HG02970 (cell line): ENCODE measurements around the gene ACOT9.
"Not testable (repeated sequence)": the region's sequence is repeated elsewhere in the genome, so short reads cannot be mapped to it uniquely, and the experiment has no call there.

ENCODE experiments used
- ATAC-seq: cut with Tn5 transposase; IDR thresholded peaks from one replicate; pipeline ENCODE4 v1.9.1; 2021; ENCODE audit warnings: mild to moderate bottlenecking, moderate library complexity, moderate number of reproducible peaks; ENCODE audit not compliant: unreplicated experiment, low FRiP score

Gene ACOT9

DNA sequence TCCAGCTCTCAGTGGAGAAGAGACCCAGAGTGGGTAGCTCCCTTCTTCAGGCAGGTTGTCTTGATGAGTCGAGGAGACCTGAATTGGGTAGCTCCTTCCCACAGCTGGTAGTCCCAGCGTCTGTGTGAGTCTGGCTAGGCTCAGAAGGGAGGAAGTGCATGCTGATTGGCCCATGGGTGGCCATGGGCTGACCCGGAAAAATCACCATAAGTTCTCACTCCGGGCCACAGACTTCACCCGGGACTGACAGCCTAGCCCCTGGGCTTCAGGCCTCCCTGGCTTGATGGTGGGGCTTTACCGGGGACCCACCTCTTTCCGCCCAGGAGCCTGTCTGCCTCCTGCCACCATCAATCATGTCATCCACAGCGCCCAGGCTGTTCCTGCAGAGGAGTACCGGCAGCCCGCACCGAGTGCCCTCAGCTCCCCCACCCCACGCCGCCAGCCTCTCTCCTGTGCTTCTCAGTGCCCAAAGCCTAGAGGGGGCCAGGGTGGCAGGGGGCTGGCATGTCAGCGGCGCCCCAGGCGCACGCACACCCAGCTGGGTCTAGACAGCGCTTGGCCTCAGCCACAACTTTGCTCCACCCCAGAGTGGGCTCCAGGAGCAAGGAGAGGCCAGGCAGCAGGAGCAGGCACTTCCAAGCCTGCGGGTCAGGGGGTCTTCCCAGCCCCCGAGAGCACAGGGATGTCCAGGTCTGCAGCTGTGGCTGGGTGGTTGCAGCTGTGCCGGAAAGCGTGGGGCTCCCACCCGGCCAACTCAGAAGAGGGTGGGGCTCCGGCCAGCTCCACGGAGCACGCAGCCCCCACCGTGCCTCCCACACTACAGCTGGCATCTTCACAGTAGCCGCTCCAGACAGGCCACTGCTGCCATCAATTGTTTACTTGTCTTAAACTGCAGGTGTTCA, 23.8 kb upstream of the ACOT9 start:
- ATAC-seq, result no peak

DNA sequence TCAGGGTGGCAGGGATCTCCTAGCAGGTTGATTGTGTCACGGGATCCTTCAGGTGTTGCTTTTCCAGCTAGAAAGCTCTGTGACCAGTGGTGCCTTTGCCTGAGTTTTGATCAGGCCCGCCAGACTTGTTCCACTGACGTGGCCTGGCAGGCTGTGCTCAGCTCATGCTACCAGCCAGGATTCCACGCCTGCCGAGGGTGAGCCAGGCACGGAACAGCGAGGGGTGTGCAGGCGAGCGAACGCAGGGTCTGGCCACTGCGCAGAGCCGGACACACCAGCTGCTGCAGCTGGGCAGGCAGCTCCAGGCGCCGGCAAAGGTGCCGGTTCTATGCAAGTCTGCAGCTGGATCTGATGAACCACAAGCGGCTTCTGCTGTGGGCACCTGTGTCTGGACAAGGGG, 22.8 kb upstream of the ACOT9 start:
- ATAC-seq, result no peak

DNA sequence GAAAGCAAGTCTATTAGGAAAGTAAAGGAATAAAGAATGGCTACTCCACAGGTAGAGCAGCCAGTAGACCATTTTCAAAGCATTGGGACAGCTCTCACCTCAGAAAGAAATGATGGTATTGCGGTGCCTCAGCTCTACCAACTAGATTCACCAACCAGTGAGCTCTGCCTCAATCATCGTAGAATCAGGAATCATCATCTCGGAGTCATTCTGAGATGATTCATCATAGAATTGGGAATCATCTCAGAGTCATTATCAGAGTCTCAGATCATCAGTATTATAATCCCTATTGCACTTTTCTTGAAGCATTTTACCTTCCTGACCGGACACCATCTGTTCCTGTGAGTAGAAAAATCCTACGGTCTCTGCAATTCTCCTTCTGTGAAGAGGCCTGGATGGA, 22.4 kb upstream of the ACOT9 start:
- ATAC-seq, result no peak

DNA sequence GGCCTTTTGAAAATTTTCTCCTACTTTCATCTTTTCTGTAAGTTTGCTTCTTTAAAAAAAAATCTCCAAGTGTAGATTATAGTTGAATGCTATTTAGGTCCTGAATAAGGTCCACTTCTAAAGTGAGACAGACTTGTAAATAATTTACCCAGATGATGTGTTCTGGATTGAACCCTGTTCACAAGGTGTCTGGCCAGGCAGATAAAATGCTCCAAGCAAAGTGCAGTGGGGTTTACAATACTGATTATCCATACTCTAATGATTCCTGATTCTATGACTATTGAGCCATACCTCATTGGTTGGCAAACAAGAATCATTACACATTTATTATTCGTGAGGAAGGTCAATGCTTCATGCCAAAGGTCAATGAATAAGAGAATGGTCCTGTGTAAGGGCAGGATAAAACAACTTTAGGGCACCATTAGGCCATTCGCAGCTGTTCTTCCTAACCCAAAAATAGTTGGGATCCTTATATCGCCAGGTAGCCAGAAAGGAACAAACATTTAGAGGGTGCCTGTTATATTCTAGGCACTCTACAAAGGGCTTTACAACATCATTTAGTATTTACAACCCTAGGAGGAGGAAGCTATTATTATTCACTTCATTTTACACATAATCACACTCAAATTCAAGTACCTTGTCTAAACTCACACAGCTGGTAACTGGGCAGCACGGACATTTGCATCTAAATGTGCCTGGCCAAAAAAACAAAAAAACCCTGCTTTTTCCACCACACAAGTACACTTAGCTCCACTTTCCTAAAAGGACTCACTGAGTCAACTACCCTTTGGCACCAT, 21.3 kb upstream of the ACOT9 start:
- no peak for ATAC-seq

DNA sequence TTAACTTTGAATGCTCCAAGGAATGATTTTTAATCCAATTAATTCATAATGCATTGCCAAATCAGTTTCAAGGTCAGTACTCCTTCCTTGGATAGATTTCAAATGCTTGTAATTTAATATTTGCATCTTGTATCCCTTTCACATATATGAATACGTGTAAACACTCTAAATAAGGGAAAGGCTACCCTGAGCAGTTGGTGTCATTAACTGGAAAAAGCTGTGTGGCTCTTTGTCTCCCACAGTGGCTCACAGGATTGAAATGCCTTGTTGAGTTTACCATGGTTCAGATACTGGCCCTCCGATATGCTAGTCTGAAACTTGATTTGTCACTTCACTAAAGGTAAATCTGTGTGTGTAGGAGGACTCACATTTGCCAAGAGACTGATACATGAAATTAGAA, 16.7 kb upstream of the ACOT9 start:
- no peak for ATAC-seq

DNA sequence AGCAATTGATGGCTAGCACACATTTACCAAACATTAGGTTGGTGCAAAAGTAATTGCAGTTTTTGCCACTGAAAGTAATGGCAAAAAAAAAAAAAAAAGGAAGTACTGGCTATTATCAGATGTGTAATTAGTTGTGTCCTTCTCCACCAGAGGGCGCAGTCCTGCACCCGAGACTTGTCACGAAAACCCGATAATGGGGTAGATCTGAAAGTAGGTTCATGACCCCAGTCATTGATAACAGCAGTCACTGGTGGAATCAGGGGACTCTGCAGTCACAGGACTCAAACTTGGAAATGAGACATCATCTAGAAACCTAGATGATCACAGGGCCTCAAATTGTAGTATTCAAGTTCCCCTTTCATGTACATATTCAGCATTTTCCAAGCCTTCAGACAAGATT, 13.1 kb upstream of the ACOT9 start:
- ATAC-seq, result no peak

DNA sequence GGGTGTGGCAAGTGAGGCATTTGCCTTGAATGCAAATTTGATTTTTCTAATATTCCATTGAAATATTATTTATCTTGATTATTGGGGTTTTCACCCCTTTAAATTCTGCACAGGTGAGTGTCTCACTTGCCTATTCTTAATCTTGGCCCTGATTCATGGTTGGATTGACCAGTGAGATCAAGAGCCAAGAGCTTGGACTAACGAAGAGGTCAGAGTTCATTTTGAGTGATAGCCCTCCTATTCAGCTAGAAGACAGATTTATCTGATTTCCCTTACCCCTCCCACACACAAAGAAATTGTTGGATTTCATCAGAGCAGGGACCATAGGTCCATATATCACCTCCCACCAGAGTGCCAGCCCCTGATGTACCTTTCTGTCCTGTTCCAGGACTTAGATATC, 11.6 kb upstream of the ACOT9 start:
- ATAC-seq, result no peak

DNA sequence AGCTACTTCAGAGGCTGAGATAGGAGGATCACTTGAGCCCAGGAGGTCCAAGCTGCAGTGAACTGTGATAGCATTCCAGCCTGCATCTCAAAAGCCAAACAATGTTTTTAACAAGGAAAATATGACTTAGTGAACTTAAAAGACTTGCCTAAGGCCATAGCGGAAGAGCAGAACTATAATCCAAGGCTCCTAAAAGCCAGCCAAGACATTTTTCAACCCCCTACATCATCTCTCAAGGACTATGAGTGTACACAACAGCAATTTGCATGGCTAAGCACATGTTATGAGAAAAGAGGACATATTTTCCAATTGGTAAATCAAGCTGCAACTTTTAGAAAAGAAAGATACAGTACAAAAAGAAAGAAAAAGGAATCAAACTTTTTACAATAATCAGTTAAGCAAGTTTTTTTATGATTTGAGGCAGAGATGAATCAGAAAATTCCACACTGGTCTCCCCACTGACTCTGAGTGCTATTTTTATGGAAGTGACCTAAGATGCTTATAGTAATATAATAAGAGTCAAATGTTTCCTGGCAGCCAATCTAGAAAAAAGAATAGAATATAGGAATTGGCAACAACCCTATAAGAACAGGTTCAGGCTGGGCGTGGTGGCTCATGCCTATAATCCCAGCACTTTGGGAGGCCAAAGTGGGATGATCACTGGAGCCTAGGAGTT, 9.8 kb upstream of the ACOT9 start:
- ATAC-seq, result no peak

DNA sequence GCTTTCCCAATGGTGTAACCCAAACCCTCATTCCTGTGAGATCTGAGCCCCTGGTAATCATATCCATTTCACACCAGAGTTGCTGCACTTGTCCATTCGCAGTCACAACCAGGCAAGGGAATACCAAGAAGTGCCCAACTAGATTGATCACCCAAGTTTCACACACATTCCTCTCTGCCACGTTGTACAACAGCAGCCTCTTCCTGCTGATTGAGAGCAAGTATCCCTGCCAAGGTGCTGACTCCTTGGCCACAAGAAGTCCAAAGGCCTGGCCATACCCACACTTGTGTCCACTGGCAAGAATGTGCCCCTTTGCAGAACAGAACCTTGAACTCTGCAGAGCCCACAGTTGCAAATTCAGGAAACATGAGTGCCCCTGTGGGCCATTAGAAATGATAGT, 6.5 kb upstream of the ACOT9 start:
- ATAC-seq, result no peak

DNA sequence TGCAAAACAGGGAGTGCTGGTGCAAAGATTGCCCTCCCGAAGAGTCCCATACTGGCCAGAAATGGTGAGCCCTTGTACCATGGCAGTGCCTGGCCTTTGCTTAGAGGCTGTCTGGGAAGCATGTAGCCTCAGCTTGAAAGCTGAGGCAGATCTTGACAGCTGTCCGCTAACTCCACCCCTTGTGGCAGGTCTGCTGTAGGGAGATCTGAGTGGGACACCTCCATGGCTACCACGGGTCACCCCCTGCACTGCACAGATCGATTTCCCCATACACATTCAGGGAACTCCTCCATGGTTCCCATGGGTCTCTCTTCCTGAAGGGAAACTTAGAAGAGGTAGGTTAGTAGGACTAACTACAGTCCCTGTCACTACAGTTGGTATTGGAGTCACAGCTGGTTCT, 6.1 kb upstream of the ACOT9 start:
- ATAC-seq, result no peak

DNA sequence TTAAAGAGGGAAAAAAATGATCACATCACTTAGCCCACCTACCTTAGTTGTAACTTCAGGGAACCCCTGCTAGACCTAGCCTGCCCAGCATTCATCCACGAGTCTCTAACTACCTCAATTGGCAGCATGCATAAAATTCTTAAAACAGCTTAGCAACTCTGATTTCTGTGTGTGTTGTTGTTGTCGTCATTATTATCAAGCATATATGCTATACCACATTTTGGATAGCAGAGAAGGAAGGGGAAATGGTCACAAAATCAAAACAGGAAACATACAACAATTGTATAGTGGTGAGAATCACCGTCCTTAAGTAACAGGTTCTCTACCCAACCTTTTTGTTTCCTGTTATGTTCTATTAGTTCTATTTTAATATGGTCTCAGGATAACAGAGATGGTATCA, 2.7 kb upstream of the ACOT9 start:
- ATAC-seq, result no peak

DNA sequence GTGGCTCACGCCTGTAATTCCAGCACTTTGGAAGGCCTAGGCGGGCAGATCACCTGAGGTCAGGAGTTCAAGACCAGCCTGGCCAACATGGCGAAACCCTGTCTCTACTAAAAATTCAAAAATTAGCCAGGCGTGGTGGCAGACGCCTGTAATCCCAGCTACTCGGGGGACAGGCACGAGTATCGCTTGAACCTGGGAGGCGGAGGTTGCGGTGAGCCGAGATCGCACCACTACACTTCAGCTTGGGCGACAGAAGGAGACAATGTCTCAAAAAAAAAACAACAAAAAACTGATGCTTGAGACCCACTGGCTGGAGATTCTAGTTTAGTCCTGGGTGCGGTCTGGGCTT, 521 bp upstream of the ACOT9 start:
- not testable (repeated sequence) for ATAC-seq

DNA sequence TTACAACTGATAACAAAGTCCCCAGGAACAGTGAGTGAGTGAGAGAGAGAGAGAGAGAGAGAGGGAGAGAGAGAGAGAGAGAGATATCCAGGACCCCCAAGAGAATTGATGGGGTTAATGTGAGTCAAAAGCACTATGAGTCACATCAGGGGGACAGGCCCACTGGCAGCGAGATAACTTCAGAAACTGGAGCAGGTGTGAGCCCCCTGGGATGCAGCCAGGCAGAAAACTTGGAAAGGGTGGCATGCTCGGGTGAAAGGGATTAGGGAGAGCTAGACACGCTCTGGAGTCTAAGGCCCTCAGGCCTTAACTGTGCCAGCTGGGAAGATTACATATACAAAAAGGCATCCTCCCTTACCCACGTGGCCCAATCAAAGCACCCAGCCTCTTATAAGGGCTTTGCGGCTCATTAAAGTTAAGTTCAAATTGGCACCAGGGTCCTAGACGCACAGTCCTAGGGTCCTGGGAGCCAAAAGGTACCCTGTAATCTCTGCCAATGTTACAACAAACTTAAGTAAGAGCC, 841 bp downstream of the ACOT9 start:
- ATAC-seq, result no peak

DNA sequence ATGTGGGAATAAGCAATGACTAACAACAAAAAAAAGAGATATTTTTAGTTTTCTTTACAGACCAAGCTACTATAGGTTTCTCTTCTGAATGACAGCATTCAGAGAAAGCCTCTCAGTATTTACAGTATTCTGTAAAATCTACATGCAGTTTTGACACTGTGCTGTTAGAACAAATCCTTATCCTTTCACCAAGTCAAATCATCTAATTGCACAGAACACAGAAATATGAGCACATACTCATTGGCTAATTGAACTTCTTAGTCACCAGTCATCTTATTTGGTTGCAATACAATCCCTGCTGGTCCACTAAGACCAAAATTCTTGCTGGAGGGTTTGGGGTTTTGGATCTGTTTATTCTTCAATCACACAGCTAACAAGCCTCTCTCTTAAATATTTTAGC, 5.7 kb downstream of the ACOT9 start:
- ATAC-seq, result no peak

DNA sequence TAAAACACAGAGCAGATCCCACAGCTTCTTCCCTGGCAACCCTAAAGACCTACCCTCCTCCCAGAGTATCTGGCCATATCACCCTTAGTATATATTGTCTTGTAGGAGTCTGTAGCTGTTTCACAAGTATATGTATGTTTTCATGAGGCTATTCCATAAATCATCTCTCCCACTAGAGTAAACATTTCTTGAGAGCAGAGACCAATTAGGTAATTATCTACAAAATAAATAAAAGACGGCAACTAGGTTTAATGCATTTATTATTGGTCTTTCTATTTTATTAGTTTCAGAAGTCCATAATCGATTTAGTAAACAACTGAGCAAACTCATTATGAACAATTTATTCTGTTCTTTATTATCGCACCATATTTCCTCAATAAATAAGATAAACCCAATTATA, 7.0 kb downstream of the ACOT9 start:
- ATAC-seq, result no peak

DNA sequence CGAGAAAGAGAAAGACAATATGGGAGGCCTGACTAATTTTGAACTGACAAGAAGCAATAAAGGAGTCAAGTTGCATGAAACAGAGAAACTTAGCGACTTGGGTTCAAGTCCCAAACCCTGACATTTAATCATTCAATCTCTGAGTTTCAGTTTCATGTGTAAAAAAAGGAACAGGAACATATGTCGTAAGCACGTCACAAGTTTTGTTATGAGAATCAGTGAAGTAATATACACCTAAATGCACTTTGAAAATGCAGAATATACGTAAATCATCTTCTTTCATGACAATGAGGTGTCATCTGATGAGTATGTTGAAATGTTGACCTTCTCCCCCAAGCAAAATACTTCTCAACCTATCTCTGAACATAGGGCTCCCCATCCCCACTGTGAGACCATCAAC, 10.4 kb downstream of the ACOT9 start:
- ATAC-seq, result no peak

DNA sequence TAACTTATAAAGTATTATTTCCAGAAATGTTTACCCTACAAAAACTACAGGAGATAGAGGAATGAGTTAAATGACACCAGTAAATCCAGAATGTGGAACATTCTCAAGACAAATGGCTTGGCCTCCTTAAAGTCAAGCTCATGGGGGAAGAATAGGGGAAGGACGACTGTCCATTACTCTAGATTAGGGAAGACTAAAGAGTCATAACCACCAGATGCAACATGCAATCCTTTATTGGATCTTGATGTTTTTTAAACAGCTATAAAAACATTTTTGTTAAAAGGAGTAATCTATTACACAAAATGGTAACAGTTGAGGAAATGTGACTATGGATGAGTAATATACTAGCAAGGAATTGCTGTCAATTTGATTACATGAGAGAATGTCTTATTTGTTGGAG, 11.1 kb downstream of the ACOT9 start:
- no peak for ATAC-seq

DNA sequence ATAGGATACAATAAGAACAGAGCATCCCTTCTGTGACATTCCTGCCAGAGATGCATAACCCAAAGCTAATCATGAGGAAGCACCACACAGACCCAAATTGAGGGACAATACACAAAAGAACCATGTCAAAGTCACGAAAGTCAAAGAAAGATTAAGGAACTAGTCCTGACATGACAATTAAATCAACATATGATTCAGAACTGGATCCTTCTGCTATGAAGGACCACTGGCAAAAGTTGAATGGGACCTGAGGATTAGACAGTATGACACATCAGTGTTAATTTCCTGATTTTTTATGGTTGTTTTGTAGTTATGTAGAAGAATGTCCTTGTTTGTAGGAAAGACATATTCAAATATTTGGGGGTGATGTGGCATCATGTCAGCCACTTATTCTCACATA, 13.9 kb downstream of the ACOT9 start:
- ATAC-seq, result no peak

DNA sequence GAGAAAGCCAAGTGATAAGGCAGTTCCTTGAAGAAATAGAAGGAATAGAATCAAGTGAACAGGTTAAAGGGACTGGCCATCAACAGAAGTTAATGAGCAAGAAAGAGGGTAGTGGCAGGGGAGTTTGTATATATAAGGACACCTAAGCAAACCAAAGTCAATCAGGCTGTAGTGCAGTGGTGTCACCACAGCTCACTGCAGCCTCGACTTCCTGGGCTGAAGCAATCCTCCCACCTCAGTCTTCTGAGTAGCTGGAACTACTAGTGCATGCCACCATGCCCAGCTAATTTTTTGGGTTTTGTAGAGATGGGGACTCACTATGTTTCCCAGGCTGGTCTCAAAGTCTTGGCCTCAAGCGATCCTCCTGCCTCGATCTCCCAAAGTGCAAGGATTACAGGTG, 15.9 kb downstream of the ACOT9 start:
- no peak for ATAC-seq

DNA sequence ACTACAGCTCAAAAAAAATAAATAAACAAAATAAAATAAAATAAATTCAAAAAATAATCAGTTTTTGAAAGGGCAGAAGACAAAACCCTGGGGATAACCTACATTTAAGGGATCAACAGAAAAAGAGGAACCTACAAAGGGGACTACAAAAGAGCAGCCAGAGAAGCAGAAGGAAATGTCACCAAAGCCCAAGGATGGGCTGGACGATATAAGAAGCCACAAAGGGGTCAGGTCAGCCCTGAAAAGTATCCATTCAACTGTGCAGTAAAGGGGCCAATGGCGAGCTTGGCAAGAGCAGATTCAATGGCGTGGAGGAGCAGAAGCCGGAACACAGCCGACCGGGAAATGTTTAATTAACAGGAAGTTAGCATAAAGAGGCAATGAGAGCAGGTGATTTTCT, 16.9 kb downstream of the ACOT9 start:
- ATAC-seq, result no peak

DNA sequence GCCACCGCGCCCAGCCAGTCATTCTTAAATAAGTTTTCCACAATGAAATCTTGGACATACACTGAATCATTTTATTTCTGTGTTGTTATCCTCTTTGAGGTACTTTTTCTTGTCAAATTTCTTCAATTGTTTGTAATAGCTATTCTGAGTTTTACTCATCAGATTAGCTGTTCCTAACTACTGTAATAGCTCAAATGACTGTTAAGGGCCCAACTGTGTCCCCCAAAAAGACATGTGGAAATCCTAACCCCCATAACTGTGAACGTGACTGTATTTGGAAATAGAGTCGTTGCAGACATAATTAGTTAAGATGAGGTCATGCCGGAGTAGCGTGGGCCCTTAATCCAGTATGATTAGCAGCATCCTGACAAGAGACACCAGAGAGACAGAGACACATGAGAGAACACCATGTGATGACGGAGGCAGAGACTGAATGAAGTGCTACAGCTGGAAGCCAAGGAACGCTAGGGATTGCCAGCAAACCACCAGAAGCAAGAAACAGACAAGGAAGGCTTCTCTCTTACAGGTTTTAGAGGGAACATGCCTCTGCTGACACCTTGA, 22.9 kb downstream of the ACOT9 start:
- ATAC-seq, result no peak
